GM21786 (cell line): ENCODE measurements around the gene FAHD2B.
"Not testable (repeated sequence)": the region's sequence is repeated elsewhere in the genome, so short reads cannot be mapped to it uniquely, and the experiment has no call there.

Experiments used
- ATAC-seq: cut with Tn5 transposase; IDR thresholded peaks from one replicate; pipeline ENCODE4 v1.9.1; 2021; ENCODE audit not compliant: unreplicated experiment

FAHD2B gene

DNA sequence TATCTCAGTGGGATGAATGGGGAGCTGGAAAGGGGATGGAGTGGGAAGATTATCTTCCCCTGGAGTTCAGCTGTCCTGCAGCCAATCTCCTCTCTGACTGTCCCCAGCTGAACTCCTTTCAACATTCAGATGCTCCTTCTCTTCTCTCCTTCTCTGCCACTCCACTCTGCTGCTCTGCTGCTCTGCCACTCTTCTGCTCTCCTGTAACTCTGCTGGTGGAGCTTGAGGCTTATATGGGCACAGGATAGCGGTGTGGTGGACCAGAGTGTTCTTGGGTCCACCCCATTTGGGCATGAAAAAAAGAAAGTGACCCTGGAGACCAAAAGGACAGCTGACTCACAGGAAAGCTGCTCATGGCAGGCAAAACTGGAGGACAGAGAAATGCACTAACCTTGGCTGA lies 26.6 kb downstream of the FAHD2B start:
- ATAC-seq, result no peak

DNA sequence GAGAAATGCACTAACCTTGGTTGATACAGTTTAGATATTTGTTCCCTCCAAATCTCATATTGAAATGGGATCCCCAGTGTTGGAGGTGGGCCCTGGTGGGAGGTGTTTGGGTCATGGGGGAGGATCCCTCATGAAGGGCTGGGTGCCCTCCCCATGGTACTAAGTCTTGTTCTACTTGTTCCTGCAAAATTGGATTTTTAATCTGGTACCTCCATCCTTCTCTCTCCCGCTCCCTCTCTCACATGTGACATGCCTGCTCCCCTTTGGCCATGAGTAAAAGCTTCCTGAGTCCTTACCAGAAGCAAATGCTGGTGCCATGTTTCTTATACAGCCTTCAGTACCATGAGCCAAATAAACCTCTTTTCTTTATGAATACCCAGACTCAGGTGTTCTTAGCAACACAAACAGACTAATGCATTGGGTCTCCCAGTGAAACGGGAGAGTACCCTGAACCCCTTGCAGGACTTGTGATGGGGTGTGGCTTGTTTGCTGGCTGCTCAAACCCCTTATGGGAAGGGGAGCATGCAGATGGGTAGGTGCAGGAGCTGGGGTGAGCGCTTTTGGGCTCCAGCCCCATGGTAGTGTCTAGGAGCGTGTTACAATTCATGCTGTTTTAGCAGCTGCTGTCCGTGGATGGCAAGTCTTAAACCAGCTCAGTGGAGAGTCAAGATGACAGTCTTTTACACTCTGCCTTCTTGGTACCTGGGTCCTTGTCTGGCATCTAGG lies 27.2 kb downstream of the FAHD2B start:
- ATAC-seq, result no peak

DNA sequence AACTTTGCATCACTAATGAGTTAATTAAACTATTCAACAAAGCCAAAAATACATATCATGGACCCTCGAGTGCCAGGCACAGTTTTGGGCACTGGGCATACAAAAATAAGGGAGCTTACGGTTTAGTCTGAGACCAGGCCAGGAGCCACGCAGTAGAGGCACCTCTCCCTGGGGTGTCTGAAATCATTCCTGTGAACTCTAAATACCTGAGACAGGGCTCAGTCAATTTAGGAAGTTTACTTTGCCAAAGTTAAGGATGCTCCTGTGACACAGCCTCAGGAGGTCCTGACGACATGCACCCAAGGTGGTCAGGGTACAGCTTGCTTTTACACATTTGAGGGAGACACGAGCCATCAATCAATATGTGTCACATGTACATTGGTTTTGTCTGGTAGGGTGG lies 28.7 kb downstream of the FAHD2B start:
- ATAC-seq, result not testable (repeated sequence)

DNA sequence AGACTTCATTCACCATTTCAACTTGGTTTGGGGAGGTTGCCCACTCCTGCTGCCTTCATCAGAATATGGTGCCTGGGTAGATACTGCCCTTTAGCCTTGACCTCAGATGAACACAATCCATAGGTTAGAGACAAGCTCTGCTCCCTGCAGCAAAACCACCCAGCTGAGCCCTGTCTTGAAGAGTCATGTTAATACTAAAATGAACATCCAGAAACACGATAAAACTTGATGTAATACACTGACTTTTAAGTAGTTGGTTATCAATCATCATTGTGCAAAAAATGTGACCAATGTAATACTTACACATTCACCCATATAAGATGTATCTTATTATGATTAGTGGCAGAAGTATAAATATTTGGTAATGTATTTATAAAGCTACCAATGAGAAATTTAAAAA lies 32.7 kb downstream of the FAHD2B start:
- not testable (repeated sequence) for ATAC-seq

DNA sequence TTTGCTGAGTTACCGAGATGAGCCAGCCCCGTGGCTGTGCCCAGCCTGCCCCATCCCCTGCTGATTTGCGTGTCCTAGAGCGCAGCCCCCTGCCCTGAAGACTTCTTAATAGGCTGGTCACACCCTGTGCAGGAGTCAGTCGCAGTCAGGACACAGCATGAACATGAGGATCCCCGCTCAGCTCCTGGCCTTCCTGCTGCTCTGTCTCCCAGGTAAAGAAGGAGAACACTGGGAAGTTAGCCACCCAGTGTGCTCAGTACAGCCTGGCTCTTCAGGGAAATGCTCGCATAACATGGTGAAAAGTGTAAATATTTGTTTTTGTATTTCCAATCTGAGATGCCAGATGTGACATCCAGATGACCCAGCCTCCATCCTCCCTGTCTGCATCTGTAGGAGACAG lies 34.9 kb downstream of the FAHD2B start:
- ATAC-seq, result not testable (repeated sequence)

DNA sequence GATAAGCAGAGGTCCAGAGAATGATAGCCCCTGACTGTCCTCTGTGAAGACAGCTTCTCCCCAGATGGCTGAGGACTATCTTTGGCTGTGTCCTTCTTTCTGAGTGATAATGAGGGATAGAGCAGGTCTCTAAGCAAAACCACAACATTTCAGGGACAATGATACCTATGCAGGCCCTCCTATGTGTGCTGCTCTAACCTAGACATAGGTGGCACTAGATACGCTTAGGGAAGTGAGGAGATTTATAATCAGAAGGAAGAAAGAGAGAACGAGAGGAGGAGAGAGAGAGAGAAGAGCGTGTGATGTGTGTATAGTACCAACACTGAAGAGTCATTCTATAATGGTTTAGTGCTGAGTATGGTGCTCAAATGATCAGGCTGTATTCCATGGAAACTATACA lies 38.5 kb downstream of the FAHD2B start:
- not testable (repeated sequence) for ATAC-seq

DNA sequence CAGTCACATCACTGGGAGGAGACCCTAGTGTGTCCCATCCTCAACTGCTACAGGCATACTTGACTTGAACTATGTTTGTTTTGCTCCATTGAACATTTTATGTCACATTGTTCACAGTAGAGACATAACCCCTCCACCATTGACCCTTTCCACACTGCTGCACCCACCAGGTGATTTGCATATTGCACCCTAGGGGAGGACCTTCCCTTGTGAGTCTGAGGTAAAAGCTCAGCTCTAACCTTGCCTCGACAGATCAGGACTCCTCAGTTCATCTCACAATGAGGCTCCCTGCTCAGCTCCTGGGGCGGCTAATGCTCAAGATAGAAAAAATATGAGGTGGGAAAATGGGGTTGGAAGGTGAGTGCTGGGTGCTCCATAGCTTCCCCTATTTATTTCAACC lies 44.6 kb downstream of the FAHD2B start:
- not testable (repeated sequence) for ATAC-seq

DNA sequence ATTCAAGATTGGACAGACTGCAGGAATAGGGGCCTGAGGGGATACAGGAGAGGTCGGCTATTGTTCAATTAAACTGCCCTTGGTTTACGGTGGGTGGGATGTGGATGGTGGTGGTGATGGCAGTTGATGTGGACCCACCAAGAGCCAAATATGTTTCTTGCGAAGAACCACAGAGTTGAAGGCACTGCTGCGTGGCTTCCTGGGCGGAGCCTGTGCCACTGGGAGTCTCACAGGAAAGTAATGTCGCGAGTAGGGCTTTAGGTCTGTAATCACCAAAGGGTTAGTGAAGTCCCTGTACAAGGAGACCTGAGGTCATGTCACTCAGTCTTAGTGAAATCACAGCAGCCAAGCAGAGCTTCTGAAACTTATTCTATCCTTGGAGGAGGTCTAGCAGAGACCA lies 46.2 kb downstream of the FAHD2B start:
- ATAC-seq, result not testable (repeated sequence)

DNA sequence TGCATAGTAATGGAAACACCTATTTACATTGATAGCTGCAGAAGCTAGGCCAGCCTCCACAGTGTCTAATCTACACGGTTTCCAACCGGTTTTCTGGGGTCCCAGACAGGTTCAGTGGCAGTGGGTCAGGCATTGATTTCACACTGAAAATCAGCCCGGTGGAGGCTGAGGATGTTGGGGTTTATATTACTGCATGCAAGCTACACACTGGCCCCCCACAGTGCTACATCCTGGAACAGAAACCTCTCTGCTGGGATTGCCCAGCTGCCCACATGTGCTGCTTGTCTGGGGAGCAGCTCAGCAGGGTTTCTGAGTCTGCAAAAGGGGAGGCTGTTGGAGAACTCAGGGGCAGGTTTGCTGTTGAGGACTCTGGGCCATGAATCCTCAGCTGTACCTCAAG lies 48.0 kb downstream of the FAHD2B start:
- ATAC-seq, result not testable (repeated sequence)

DNA sequence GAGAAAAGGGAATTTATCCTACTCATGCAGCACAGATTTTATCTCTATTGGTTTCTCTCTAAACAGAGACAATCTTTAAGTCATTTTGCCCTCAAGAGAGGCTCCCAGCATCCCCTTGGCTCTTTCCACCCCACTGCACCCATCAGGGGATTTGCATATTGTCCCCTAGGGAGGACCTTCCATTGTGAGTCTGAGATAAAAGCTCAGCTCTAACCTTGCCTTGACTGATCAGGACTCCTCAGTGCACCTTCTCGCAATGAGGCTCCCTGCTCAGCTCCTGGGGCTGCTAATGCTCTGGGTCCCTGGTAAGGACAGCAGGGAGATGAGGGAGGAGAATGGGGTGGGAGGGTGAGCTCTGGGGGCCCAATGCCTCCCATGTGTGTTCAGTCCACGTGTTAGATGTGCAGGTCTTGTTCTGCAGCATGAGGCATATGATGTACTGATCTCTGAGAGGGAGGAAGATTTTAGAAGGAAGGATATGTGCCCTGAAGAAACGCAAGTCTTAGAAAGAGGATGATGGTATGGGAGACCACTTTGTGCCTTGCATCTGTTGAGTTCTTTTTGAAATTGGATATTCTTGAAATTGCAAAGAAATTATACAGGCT lies 48.7 kb downstream of the FAHD2B start:
- ATAC-seq, result not testable (repeated sequence)
